Nephron (organoid): ENCODE measurements around the gene PIK3AP1.

Experiments
- H3K27ac Mint-ChIP-seq, 3 experiments: 2 replicates each; pipeline ENCODE4 v1.8.0; 2020; ENCODE audit warnings: mixed read lengths in 3 of 3, mild to moderate bottlenecking in 2 of 3, moderate library complexity in 1 of 3
- H3K27me3 Mint-ChIP-seq: 2 replicates; pipeline ENCODE4 v1.8.0; 2021; ENCODE audit warnings: low read depth, mild to moderate bottlenecking, moderate library complexity, mixed read lengths
- H3K36me3 Mint-ChIP-seq: 2 replicates; pipeline ENCODE4 v1.8.0; 2020; ENCODE audit warnings: low read depth, mixed read lengths
- H3K4me1 Mint-ChIP-seq: 2 replicates; pipeline ENCODE4 v1.8.0; 2020; ENCODE audit warnings: mixed read lengths
- H3K4me3 Mint-ChIP-seq, 3 experiments: 2 replicates each; pipeline ENCODE4 v1.8.0; 2020; ENCODE audit warnings: mild to moderate bottlenecking in 3 of 3, mixed read lengths in 3 of 3, moderate library complexity in 2 of 3
- H3K9me3 Mint-ChIP-seq: 2 replicates; pipeline ENCODE4 v1.8.0; 2020; ENCODE audit warnings: mixed read lengths
- CTCF ChIP-seq, 3 experiments: fragments of 200-600 bp; sonication (generic); IDR thresholded peaks; one replicate each; pipeline ENCODE4 v1.5.0; 2021; ENCODE audit warnings: antibody characterized with exemption in 3 of 3; ENCODE audit not compliant: unreplicated experiment in 3 of 3

Gene PIK3AP1

GRCh38 chr10:96655461-96656197, 64.7 kb downstream of the PIK3AP1 start:
- no peaks in the 10 kb centered on the region for H3K36me3 Mint-ChIP-seq
- H3K4me3 Mint-ChIP-seq: no peak overlapping the region
- H3K27me3 Mint-ChIP-seq: peaks cover 8% of the 10 kb centered on the region
- TF ChIP-seq CTCF (IDR thresholded peaks at IDR 0.05; ENCODE audit: unreplicated experiment in 3 of 3): no peak
- H3K9me3 Mint-ChIP-seq: peaks cover 4% of the 10 kb centered on the region
- no peak overlapping the region for H3K27ac Mint-ChIP-seq
- H3K4me1 Mint-ChIP-seq: no peaks in the 10 kb centered on the region

DNA sequence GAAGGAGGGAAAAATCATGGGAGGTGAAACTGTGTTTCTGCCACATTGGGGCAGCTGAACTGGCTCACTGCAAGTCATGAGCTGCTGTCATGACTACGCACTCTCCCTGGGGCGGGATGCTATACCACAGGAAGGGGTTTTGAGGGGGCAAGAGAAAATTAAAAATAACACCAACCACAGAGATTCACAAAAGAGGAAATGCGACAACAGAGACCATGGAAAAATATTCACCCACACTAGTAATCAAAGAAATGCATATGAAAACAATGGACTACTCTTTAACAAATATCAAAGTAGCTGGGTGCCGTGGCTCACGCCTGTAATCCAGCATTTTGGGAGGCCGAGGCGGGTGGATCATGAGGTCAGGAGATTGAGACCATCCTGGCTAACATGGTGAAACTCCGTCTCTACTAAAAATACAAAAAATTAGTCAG, 68.3 kb downstream of the PIK3AP1 start:
- H3K4me1 Mint-ChIP-seq: no peaks in the 10 kb centered on the region
- no peak for TF ChIP-seq CTCF (IDR thresholded peaks at IDR 0.05; ENCODE audit: unreplicated experiment in 3 of 3)
- no peak overlapping the region for H3K27ac Mint-ChIP-seq
- H3K36me3 Mint-ChIP-seq: no peaks in the 10 kb centered on the region
- H3K4me3 Mint-ChIP-seq: no peak overlapping the region
- peaks cover 4% of the 10 kb centered on the region for H3K9me3 Mint-ChIP-seq
- peaks cover 14% of the 10 kb centered on the region for H3K27me3 Mint-ChIP-seq

DNA sequence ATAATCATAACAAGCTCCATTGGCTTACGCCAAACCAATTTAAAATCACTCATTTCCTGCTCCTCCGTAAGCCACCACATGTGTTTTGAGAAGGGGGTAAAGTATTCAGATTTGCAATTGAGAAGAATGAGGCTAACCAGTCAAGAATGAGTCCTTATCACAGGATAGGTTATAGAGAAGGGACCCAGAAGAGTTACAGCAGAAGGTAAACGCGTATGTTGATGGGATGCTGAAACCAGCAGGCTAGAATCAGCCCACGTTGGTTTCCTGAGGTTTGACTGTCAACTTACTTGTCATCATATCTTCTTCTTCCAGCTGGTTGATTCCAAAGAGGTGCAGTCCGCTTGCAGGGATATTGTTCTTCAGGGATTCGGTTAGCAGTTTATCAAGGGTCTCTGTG, 69.4 kb downstream of the PIK3AP1 start:
- Mint-ChIP-seq H3K27ac (no peak overlapping the region), H3K4me1 (no peaks in the 10 kb centered on the region), H3K9me3 (peaks cover 4% of the 10 kb centered on the region), H3K4me3 (no peak overlapping the region), H3K36me3 (no peaks in the 10 kb centered on the region), H3K27me3 (peaks cover 22% of the 10 kb centered on the region)
- TF ChIP-seq CTCF (IDR thresholded peaks at IDR 0.05; ENCODE audit: unreplicated experiment in 3 of 3): no peak

DNA sequence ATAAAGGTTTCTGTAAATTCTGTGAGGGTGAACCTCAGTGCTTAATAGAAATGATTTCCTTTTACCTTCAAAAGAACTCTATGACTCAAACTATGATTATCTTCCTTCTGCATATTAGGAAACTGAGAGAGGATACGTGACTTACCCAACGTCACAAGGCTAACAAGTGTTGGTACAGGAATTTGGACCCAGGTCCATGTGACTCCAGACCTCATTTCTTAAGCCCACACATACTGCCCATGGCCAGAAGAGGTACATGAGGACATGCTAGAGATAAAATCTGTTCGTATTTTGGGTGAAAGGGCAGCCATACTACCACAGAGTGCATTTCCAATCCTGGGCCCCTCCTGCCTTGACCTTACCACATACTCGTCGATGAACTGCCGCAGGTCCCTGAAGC, 72.0 kb downstream of the PIK3AP1 start:
- no peaks in the 10 kb centered on the region for H3K9me3 Mint-ChIP-seq
- no peak overlapping the region for H3K4me3 Mint-ChIP-seq
- H3K4me1 Mint-ChIP-seq: no peaks in the 10 kb centered on the region
- peaks cover 24% of the 10 kb centered on the region for H3K27me3 Mint-ChIP-seq
- no peak for TF ChIP-seq CTCF (IDR thresholded peaks at IDR 0.05; ENCODE audit: unreplicated experiment in 3 of 3)
- H3K27ac Mint-ChIP-seq: no peak overlapping the region
- no peaks in the 10 kb centered on the region for H3K36me3 Mint-ChIP-seq

DNA sequence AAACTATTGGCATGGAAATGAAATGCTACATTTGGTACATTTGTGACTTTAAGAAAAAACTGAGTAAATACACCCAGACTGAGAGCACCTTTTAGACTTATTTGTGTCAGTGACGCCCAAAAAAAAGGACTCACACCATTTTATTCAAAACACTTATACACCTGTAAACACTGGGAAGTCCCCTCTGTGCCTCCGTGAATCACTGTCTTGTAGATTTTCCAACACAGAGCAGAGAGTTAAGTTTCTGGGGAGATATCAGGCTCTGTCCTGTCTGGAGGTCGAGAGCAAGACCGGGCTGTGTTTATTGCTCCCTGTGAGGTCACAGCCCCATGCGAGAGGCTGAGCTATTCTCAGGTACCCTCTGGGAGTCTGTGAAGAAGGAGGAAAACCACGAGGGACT, 72.8 kb downstream of the PIK3AP1 start:
- H3K36me3 Mint-ChIP-seq: no peaks in the 10 kb centered on the region
- no peak for TF ChIP-seq CTCF (IDR thresholded peaks at IDR 0.05; ENCODE audit: unreplicated experiment in 3 of 3)
- no peaks in the 10 kb centered on the region for H3K4me1 Mint-ChIP-seq
- no peaks in the 10 kb centered on the region for H3K9me3 Mint-ChIP-seq
- peaks cover 24% of the 10 kb centered on the region for H3K27me3 Mint-ChIP-seq
- no peak overlapping the region for H3K4me3 Mint-ChIP-seq
- no peak overlapping the region for H3K27ac Mint-ChIP-seq

- H3K27ac Mint-ChIP-seq: no peak overlapping the region
- H3K27me3 Mint-ChIP-seq: peaks cover 21% of the 10 kb centered on the region
- no peaks in the 10 kb centered on the region for H3K9me3 Mint-ChIP-seq
- H3K4me1 Mint-ChIP-seq: no peaks in the 10 kb centered on the region
- no peak overlapping the region for H3K4me3 Mint-ChIP-seq
- H3K36me3 Mint-ChIP-seq: no peaks in the 10 kb centered on the region
- TF ChIP-seq CTCF (IDR thresholded peaks at IDR 0.05; ENCODE audit: unreplicated experiment in 3 of 3): no peak
Measured at GRCh38 chr10:96646751-96647166, 73.6 kb downstream of the PIK3AP1 start.
